ENCODE results near the gene KEAP1.

DNA sequence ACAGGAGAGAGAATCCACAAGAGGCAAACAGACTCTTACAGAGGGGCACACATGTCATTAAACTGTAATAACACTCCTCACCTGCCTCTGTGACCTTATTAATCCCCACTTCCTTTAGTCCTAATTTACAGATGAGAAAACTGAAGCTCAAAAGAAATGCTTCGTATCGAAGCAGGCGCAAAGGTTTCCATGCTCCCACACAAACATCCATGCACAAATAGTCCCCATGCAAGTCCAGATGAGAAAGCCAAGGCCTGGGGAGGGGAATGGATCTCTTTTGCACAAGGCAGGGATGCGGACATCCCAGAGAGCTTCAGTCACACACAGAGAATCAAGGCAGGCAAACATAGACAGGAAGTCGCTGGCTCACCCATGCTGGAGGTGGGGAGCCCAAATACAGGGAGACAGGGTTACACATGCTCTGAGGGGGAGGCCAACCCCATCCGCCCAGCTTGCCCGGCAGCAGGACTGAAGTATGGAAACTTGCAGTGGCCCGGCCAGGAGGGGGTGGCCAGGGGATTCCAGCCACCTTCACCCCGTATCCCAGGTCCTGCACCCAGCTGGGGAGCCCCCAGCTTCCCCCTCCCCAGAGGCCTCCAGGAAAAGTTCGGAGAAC is 13.6 kb upstream of the KEAP1 start:
- TF ChIP-seq CTCF (IDR thresholded peaks at IDR 0.05) (no peak), POLR2AphosphoS5 (IDR thresholded peaks at IDR 0.05; ENCODE audit: insufficient read depth in 1 of 2, low read depth in 1 of 2) (no peak), POLR2A (IDR thresholded peaks at IDR 0.05) (no peak)

Data from vagina (tissue), 2 donors.